Bronchial epithelial cell (primary cell): ENCODE measurements around the gene NLRP8. TPM values are rescaled to one million over a fixed set of nuclear protein-coding genes. Genes with fewer than 3 reads are reported as not detected.
"Not testable (repeated sequence)": the region's sequence is repeated elsewhere in the genome, so short reads cannot be mapped to it uniquely, and the experiment has no call there.

Experiments used
- DNase-seq: peaks from one replicate; pipeline ENCODE4 v3.0.0-alpha.2; 2010; ENCODE audit warnings: low read depth
- FAIRE-seq: peaks from 2 replicates; lab custom pipeline; 2011; peaks lifted over from hg19 to GRCh38; lab: Jason Lieb, UNC
- H3K27me3 ChIP-seq: 2 replicates; pipeline ENCODE4 v1.5.1; 2011; ENCODE audit warnings: low read length; ENCODE audit not compliant: control insufficient read depth, insufficient read depth
- H3K36me3 ChIP-seq: 2 replicates; pipeline ENCODE4 v1.5.1; 2011; ENCODE audit warnings: low read length; ENCODE audit not compliant: control insufficient read depth, insufficient read depth
- H3K4me3 ChIP-seq: 2 replicates; pipeline ENCODE4 v1.5.1; 2011; ENCODE audit warnings: mild to moderate bottlenecking, low read depth, low read length, control low read depth
- CTCF ChIP-seq: IDR thresholded peaks from 2 replicates; pipeline ENCODE4 v1.5.1; 2011; ENCODE audit warnings: mild to moderate bottlenecking, moderate library complexity, low read length, control low read depth, inconsistent platforms; ENCODE audit not compliant: insufficient read depth, severe bottlenecking
- total RNA-seq: library from RNA; depleted of rRNA; stranded (reverse); fragments of >200 nt; gene quantifications from 2 replicates; pipeline ENCODE4 v1.2.1, GENCODE V29; 2014

The NLRP8 gene
- total RNA-seq, 1 donor from 2014 or later: not detected

- FAIRE-seq (no peak), DNase-seq (no peak)
- H3K36me3 ChIP-seq: no peaks in the 10 kb centered on the region
- no peak overlapping the region for H3K4me3 ChIP-seq
- no peak for TF ChIP-seq CTCF
- H3K27me3 ChIP-seq: no peaks in the 10 kb centered on the region
These were observed 37.6 kb downstream of the NLRP8 start for GRCh38 chr19:55985254-55985653.

- Histone ChIP-seq H3K36me3 (no peaks in the 10 kb centered on the region), H3K4me3 (no peak within 1 kb of the TSS), H3K27me3 (no peaks in the 10 kb centered on the region)
- no peak for TF ChIP-seq CTCF
- FAIRE-seq (no peak), DNase-seq (no peak)
These were observed 38.9 kb downstream of the NLRP8 start, which contains the start of gene NLRP5 for GRCh38 chr19:55986487-55986886. TSS of gene NLRP5 (plus strand) at chr19:55986775.

GRCh38 chr19:55990831-55991230 lies 43.2 kb downstream of the NLRP8 start:
- no peaks in the 10 kb centered on the region for H3K27me3 ChIP-seq
- no peak for DNase-seq
- H3K4me3 ChIP-seq: no peak overlapping the region
- no peak for FAIRE-seq
- no peaks in the 10 kb centered on the region for H3K36me3 ChIP-seq
- TF ChIP-seq CTCF: no peak

- Histone ChIP-seq H3K36me3 (no peaks in the 10 kb centered on the region), H3K4me3 (no peak overlapping the region), H3K27me3 (no peaks in the 10 kb centered on the region)
- TF ChIP-seq CTCF: no peak
- DNase-seq: no peak
- FAIRE-seq: no peak
These were observed 45.9 kb downstream of the NLRP8 start for GRCh38 chr19:55993492-55993891.

- H3K4me3 ChIP-seq: no peak overlapping the region
- no peaks in the 10 kb centered on the region for H3K27me3 ChIP-seq
- TF ChIP-seq CTCF: no peak
- no peaks in the 10 kb centered on the region for H3K36me3 ChIP-seq
- FAIRE-seq (no peak), DNase-seq (no peak)
These were observed 67.1 kb downstream of the NLRP8 start for GRCh38 chr19:56014765-56015164.

GRCh38 chr19:56015756-56016155 lies 68.1 kb downstream of the NLRP8 start:
- H3K36me3 ChIP-seq: no peaks in the 10 kb centered on the region
- no peak overlapping the region for H3K4me3 ChIP-seq
- FAIRE-seq (no peak), DNase-seq (no peak)
- H3K27me3 ChIP-seq: no peaks in the 10 kb centered on the region
- TF ChIP-seq CTCF: no peak

- peak; percentile 52 for FAIRE-seq
- not testable (repeated sequence) for H3K27me3 ChIP-seq, DNase-seq
These were observed 71.7 kb downstream of the NLRP8 start for GRCh38 chr19:56019325-56019724.

GRCh38 chr19:56020355-56020975 lies 72.8 kb downstream of the NLRP8 start:
- not testable (repeated sequence) for DNase-seq, H3K36me3 ChIP-seq, H3K27me3 ChIP-seq, H3K4me3 ChIP-seq
- peak; percentile 66 for FAIRE-seq

More at GRCh38 chr19:56019325-56019724, 71.7 kb downstream of the NLRP8 start:
- not testable (repeated sequence) for H3K36me3 ChIP-seq, H3K4me3 ChIP-seq
